LNCAP (cell line): ENCODE data around the gene MYO7B.

ENCODE experiments used
- TF ChIP-seq, protein P1 (sequence below): fragments of 450-650 bp; IDR thresholded peaks from 2 replicates; pipeline ENCODE4 v1.5.1; 2017; ENCODE audit warnings: mild to moderate bottlenecking

The MYO7B gene

DNA sequence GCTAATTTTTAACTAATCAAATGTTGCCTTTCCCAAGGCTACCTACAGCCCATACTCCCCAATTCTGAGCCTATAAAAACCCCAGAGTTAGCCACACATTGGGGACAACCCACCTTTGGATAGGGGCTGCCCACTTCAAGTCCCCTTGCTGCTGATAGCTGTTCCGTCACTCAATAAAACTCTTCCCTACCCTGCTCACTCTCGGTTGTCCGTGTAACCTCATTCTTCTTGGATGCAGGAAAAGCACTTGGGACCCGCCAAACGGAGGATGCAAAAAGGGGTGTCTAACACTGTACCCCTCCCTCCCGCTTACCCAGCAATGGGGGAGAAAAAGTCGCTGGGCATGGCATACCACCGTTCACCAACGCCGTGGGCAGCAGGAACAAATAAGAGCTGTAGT, 21.4 kb upstream of the MYO7B start:
- TF ChIP-seq, protein P1, sequence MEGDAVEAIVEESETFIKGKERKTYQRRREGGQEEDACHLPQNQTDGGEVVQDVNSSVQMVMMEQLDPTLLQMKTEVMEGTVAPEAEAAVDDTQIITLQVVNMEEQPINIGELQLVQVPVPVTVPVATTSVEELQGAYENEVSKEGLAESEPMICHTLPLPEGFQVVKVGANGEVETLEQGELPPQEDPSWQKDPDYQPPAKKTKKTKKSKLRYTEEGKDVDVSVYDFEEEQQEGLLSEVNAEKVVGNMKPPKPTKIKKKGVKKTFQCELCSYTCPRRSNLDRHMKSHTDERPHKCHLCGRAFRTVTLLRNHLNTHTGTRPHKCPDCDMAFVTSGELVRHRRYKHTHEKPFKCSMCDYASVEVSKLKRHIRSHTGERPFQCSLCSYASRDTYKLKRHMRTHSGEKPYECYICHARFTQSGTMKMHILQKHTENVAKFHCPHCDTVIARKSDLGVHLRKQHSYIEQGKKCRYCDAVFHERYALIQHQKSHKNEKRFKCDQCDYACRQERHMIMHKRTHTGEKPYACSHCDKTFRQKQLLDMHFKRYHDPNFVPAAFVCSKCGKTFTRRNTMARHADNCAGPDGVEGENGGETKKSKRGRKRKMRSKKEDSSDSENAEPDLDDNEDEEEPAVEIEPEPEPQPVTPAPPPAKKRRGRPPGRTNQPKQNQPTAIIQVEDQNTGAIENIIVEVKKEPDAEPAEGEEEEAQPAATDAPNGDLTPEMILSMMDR: no peak

DNA sequence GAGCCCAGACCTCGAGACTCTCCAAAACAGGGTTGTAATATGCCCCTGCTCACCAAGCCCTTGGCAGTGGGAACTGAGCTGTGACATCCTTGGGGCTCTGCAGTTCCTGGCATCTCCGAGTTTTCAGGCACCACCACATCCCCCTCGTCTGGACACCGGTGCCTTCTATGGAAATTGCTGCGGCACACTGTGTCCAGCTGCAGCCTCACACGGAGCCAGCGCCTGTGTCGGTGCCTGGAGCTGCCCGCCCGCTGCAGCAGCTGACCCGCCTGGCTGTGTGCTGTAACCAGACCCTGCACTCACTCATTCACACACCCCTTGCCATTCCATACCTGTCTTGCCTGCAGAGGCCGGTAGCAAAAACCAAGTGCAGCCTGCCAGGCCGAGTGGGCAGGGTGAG, 21.0 kb upstream of the MYO7B start:
- TF ChIP-seq, protein P1: no peak

DNA sequence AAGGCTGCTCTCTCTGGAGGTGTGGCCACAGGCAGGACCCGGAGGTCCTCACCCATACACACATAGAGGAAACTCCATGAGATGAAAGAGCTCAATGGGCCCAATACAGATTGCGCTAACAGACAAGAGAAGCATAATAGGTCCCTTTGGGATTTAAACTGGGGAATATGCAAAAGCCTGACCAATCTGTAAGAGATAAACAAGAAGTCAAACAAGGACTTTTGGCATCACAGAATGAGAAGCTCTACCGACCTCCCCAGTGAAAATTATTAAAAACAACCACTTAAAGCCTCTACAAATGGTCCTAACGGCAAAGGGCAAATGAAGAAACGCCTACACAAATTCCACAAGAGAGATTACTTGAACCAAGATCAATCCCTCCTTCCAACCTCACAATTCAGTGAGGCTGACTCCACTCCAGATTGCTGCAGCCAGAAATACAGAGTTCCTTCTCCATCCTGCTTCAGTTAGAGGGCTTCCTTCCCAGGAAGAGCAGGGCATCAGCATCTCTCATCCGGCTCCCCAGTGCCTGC, 20.0 kb upstream of the MYO7B start:
- TF ChIP-seq, protein P1: no peak

DNA sequence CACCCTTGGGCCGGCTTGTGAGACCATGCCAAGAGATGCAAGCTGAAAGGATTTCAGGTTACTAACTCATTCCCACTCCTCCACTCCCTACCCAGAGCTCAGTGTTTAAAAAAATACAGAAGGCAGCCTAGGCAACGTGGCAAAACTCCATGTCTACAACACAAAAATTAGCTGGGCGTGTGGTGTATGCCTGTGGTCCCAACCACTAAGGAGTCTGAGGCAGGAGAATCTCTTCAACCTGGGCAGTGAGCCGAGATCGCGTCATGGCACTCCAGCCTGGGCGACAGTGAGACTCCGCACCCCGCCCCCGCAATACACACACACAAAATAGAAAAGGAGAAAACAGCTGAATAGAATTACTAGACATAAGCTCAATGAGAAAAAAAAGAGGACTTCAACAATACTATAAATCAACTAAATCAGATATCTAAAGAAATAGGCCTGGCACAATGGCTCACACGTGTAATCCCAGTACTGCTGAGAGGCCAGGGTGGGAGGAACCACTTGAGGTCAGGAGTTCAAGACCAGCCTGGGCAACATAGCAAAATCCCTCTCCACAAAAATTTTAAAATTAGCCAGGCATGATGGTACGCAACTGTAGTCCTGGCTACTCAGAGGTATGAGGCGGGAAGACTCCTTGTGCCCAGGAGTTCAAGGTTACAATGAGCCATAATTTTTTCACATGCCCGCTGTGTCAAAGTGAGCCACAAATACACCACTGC, 19.3 kb upstream of the MYO7B start:
- TF ChIP-seq, protein P1: no peak

DNA sequence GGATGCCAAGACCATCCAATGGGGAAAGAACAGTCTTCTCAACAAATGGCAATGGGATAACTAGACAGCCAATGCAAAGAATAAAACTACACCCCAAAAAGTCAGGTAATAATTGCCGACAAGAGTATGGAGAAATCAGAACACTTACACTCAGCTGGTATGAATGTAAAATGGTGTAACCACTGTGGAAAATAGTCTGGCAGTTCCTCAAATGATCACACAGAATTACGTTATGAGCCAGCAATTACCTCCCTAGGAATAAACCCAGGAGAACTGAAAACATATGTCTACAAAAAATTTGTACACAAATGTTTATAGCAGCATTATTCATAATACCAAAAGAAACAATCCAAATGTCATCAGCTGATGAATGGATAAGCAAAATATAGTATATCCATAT, 18.0 kb upstream of the MYO7B start:
- TF ChIP-seq, protein P1: no peak

DNA sequence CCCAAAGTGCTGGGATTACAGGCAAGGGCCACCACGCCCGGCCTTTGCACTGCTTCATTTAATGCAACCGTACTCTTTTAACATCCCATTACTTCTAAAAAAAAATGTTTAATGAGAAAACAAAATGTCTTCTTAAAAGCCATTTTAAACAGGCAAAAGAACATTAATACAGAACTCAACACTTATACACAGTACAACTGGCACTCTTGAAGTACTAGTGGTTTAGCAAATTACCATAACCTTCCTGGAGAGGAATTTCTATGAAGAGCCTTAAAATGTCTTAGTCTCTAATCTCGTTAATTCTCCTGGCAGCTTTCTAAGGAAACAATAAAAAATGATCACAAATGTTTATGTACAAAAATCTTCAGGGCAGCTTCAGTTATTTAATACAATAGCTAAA, 15.1 kb upstream of the MYO7B start:
- TF ChIP-seq, protein P1: no peak

DNA sequence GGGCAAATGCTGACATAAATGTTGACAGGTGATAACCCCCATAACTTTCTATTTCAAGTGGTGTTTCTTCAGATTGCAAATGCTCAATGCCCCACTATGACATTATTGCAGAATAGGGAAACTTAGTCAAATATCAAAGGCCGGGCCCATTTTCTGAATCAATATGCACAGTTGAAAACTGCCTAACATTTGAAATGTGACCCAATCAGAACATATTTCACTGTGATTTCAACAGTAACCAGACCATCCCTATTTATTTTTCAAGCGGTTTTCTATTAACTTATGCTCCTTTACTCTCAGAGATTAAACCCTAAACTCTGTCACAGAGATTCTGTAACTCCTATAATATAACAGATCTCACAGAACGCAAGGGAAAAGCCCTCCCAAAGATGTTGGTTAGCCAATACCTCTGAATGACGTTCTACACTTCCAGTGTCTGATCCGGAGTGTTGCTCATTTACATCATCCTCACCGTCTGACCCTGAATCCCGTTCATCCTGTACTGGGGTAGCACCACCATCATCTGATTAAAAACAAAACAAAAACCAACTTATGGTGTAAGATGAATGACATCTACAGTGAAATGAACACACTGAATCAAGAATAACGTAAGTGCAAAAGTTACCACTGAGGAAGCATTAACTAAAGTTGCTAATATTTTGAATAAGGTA, 12.1 kb upstream of the MYO7B start:
- TF ChIP-seq, protein P1: no peak
